Coronary artery (tissue), 2 donors: ENCODE data around the gene C6orf89.

Experiments
- DNase-seq: peaks from one replicate; pipeline ENCODE4 v3.0.0-alpha.2; 2017; ENCODE audit warnings: low spot score
- H3K27ac ChIP-seq, 2 donors: fragments of 200-600 bp; sonication (generic); one replicate each; pipeline ENCODE4 v1.5.1; 2016 to 2019
- H3K4me3 ChIP-seq: fragments of 200-600 bp; sonication (generic); 2 replicates; pipeline ENCODE4 v1.5.1; 2016; ENCODE audit warnings: mild to moderate bottlenecking, moderate library complexity
- CTCF ChIP-seq: fragments of 200-600 bp; sonication (generic); IDR thresholded peaks from one replicate; pipeline ENCODE4 v1.5.1; 2019; ENCODE audit warnings: antibody characterized with exemption

The C6orf89 gene

GRCh38 chr6:36915599-36915998 is 29.8 kb downstream of the C6orf89 start:
- H3K27ac ChIP-seq, result no peak overlapping the region
- H3K4me3 ChIP-seq, result no peak overlapping the region
- no peak for DNase-seq
- no peak for TF ChIP-seq CTCF

GRCh38 chr6:36916126-36916525 is 30.4 kb downstream of the C6orf89 start:
- Histone ChIP-seq H3K27ac (peak overlapping the region in 1 of 2 donors; percentile 26), H3K4me3 (no peak overlapping the region)
- TF ChIP-seq CTCF, result no peak
- no peak for DNase-seq

GRCh38 chr6:36917541-36918193 is 31.9 kb downstream of the C6orf89 start:
- DNase-seq, result peak; percentile 80
- Histone ChIP-seq H3K27ac (peak overlapping the region; percentile 82 to 93), H3K4me3 (no peak overlapping the region)
- TF ChIP-seq CTCF, result no peak

- Histone ChIP-seq H3K4me3 (no peak overlapping the region), H3K27ac (no peak overlapping the region)
- no peak for TF ChIP-seq CTCF
- no peak for DNase-seq
These were observed 34.3 kb downstream of the C6orf89 start for GRCh38 chr6:36920049-36920448.

- no peak overlapping the region for H3K27ac ChIP-seq
- TF ChIP-seq CTCF, result no peak
These were observed 34.8 kb downstream of the C6orf89 start for GRCh38 chr6:36920546-36920945.

GRCh38 chr6:36924131-36924530 is 38.4 kb downstream of the C6orf89 start:
- no peak overlapping the region for H3K27ac ChIP-seq
- H3K4me3 ChIP-seq, result no peak overlapping the region
- no peak for TF ChIP-seq CTCF
- DNase-seq, result no peak

More at GRCh38 chr6:36920546-36920945, 34.8 kb downstream of the C6orf89 start:
- DNase-seq, result no peak
- H3K4me3 ChIP-seq, result no peak overlapping the region

GRCh38 chr6:36924778-36925374 is 39.1 kb downstream of the C6orf89 start:
- no peak for DNase-seq
- no peak overlapping the region for H3K4me3 ChIP-seq
- no peak overlapping the region for H3K27ac ChIP-seq
- no peak for TF ChIP-seq CTCF
